Mesenchymal stem cell (in vitro differentiated cells and primary cell): ENCODE data around the gene CTSA.

ENCODE experiments used
- DNase-seq: peaks from one replicate; pipeline ENCODE4 v3.0.0-alpha.2; 2013
- H2AFZ ChIP-seq: one replicate; pipeline ENCODE4 v1.6.1; 2013; ENCODE audit warnings: low read depth, mild to moderate bottlenecking, control low read depth, inconsistent platforms, low read length, moderate library complexity
- H2AK5ac ChIP-seq: 2 replicates; pipeline ENCODE4 v1.6.1; 2013; ENCODE audit warnings: low read length, moderate library complexity, mild to moderate bottlenecking, inconsistent platforms; ENCODE audit not compliant: severe bottlenecking
- H2BK120ac ChIP-seq: one replicate; pipeline ENCODE4 v1.6.1; 2013; ENCODE audit warnings: low read depth, mild to moderate bottlenecking, inconsistent platforms, low read length, moderate library complexity
- H2BK12ac ChIP-seq, 2 experiments: one replicate each; pipeline ENCODE4 v1.6.1; 2013; ENCODE audit warnings: inconsistent platforms in 2 of 2, low read length in 2 of 2, mild to moderate bottlenecking in 2 of 2, moderate library complexity in 2 of 2, control low read depth in 1 of 2
- H2BK15ac ChIP-seq: one replicate; pipeline ENCODE4 v1.6.1; 2013; ENCODE audit warnings: mild to moderate bottlenecking, low read depth, inconsistent platforms; ENCODE audit not compliant: poor library complexity, severe bottlenecking
- H2BK5ac ChIP-seq: 2 replicates; pipeline ENCODE4 v1.6.1; 2013; ENCODE audit warnings: low read depth, mild to moderate bottlenecking, low read length, control low read depth, inconsistent platforms; ENCODE audit not compliant: poor library complexity, severe bottlenecking
- H3K14ac ChIP-seq, 2 experiments: one replicate each; pipeline ENCODE4 v1.6.1; 2013; ENCODE audit warnings: inconsistent platforms in 2 of 2, low read length in 2 of 2, control low read depth in 1 of 2, mild to moderate bottlenecking in 1 of 2, moderate library complexity in 1 of 2
- H3K18ac ChIP-seq, 2 experiments: one replicate each; pipeline ENCODE4 v1.6.1; 2013; ENCODE audit warnings: inconsistent platforms in 2 of 2, low read length in 2 of 2, control low read depth in 1 of 2, low read depth in 1 of 2, mild to moderate bottlenecking in 1 of 2
- H3K23ac ChIP-seq, 2 experiments: one replicate each; pipeline ENCODE4 v1.6.1; 2013; ENCODE audit warnings: inconsistent platforms in 2 of 2, low read length in 2 of 2, mild to moderate bottlenecking in 2 of 2, moderate library complexity in 2 of 2, control low read depth in 1 of 2
- H3K27ac ChIP-seq: 2 replicates; pipeline ENCODE4 v1.5.1; 2013; ENCODE audit warnings: mild to moderate bottlenecking, moderate library complexity, low read length, control low read depth, inconsistent platforms; ENCODE audit not compliant: poor library complexity, severe bottlenecking
- H3K27me3 ChIP-seq, 2 experiments: 2 replicates each; pipeline versions ENCODE4 v1.6.1 to v1.7.0; 2013; ENCODE audit warnings: low read length in 2 of 2, mild to moderate bottlenecking in 2 of 2, moderate library complexity in 2 of 2, control low read depth in 1 of 2, inconsistent platforms in 1 of 2; ENCODE audit not compliant: control insufficient read depth in 1 of 2, insufficient read depth in 1 of 2
- H3K36me3 ChIP-seq, 2 experiments: 2 replicates each; pipeline versions ENCODE4 v1.6.1 to v1.7.0; 2013; ENCODE audit warnings: low read length in 2 of 2, control low read depth in 1 of 2, inconsistent platforms in 1 of 2, low read depth in 1 of 2, mild to moderate bottlenecking in 1 of 2; ENCODE audit not compliant: insufficient read depth in 2 of 2, control insufficient read depth in 1 of 2
- H3K4ac ChIP-seq, 2 experiments: one replicate each; pipeline ENCODE4 v1.6.1; 2013; ENCODE audit warnings: inconsistent platforms in 2 of 2, low read length in 2 of 2, mild to moderate bottlenecking in 2 of 2, moderate library complexity in 2 of 2, control low read depth in 1 of 2, low read depth in 1 of 2
- H3K4me1 ChIP-seq: 2 replicates; pipeline ENCODE4 v1.6.1; 2013; ENCODE audit warnings: low read depth, low read length, control low read depth; ENCODE audit not compliant: control insufficient read depth, insufficient read depth
- H3K4me2 ChIP-seq: 2 replicates; pipeline ENCODE4 v1.6.1; 2013; ENCODE audit warnings: low read length, mild to moderate bottlenecking, inconsistent platforms; ENCODE audit not compliant: poor library complexity, severe bottlenecking
- H3K4me3 ChIP-seq, 2 experiments: 2 replicates each; pipeline versions ENCODE4 v1.5.1 to v1.7.0; 2013; ENCODE audit warnings: low read length in 2 of 2, mild to moderate bottlenecking in 2 of 2, control low read depth in 1 of 2, low read depth in 1 of 2; ENCODE audit not compliant: insufficient read depth in 1 of 2
- H3K79me1 ChIP-seq: replicated peaks from 2 replicates; pipeline ENCODE4 v1.6.1; 2013; ENCODE audit warnings: mild to moderate bottlenecking, control low read depth, low read length, inconsistent platforms; ENCODE audit not compliant: poor library complexity, severe bottlenecking
- H3K9ac ChIP-seq: 2 replicates; pipeline ENCODE4 v1.7.0; 2013; ENCODE audit warnings: mild to moderate bottlenecking, low read length, moderate library complexity
- H3K9me3 ChIP-seq: 2 replicates; pipeline ENCODE4 v1.7.0; 2013; ENCODE audit warnings: mild to moderate bottlenecking, low read length; ENCODE audit not compliant: control insufficient read depth
- H4K8ac ChIP-seq: one replicate; pipeline ENCODE4 v1.6.1; 2013; ENCODE audit warnings: inconsistent platforms, mild to moderate bottlenecking, low read length, moderate library complexity
- H4K91ac ChIP-seq: one replicate; pipeline ENCODE4 v1.6.1; 2013; ENCODE audit warnings: mild to moderate bottlenecking, low read length, inconsistent platforms
- WGBS: methylation state at CpG from one replicate; pipeline ENCODE4 v1.1.7; 2013; ENCODE audit warnings: mixed read lengths; 5-methylcytosine and 5-hydroxymethylcytosine counted together

CTSA gene

DNA sequence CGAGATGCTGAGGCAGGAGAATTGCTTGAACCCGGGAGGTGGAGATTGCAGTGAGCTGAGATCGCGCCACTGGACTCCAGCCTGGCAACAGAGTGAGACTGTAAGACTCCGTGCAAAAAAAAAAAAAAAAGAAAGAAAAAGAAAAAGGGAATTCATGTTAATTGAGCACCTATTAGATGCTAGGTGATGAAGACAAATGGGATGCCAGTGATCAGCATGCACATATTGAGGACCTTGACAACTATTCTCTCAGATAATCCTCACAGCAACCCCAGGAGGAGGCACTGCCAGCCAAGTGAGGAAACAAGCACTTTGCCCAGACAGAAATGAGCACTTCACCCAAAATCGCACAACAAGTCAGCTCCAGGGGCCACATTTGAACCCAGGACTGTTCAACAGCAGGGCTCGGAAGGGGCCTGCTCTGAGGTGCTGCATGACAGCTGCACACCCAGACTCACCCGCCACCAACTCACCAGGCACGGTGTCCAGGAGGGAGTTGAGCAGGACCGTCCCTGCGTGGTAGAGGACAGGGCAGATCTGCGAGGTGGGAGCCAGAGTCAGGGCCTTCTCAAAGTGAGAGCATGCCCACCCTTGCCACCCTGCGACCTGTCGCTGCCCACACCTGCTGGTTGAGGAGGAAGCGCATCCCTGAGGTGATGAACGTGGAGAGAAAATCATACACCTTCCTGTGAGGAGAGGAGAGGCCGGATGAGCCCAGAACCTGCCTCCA is 16.2 kb downstream of the CTSA start:
- WGBS = 96% methylated on average over 17 of the region's 17 CpGs
- no peak overlapping the region for H3K23ac ChIP-seq
- H2AFZ ChIP-seq = no peak overlapping the region
- no peak overlapping the region for H3K27ac ChIP-seq
- H4K8ac ChIP-seq = no peak overlapping the region
- DNase-seq = no peak
- no peak overlapping the region for H3K4me2 ChIP-seq
- H3K4ac ChIP-seq = no peak overlapping the region
- H4K91ac ChIP-seq = no peak overlapping the region
- H3K36me3 ChIP-seq = peaks cover 41 to 43% of the 10 kb centered on the region in 2 experiments
- no peak overlapping the region for H3K4me3 ChIP-seq
- no peak overlapping the region for H2BK12ac ChIP-seq
- H3K4me1 ChIP-seq = peaks cover 25% of the 10 kb centered on the region
- no peak overlapping the region for H2BK120ac ChIP-seq
- no peak overlapping the region for H3K14ac ChIP-seq
- no peak overlapping the region for H2BK15ac ChIP-seq
- H3K18ac ChIP-seq = no peak overlapping the region
- H3K9ac ChIP-seq = no peak overlapping the region
- no peak overlapping the region for H2AK5ac ChIP-seq
- H3K9me3 ChIP-seq = no peaks in the 10 kb centered on the region
- H2BK5ac ChIP-seq = no peak overlapping the region
- no peaks in the 10 kb centered on the region for H3K27me3 ChIP-seq
- peaks cover 11% of the 10 kb centered on the region for H3K79me1 ChIP-seq

DNA sequence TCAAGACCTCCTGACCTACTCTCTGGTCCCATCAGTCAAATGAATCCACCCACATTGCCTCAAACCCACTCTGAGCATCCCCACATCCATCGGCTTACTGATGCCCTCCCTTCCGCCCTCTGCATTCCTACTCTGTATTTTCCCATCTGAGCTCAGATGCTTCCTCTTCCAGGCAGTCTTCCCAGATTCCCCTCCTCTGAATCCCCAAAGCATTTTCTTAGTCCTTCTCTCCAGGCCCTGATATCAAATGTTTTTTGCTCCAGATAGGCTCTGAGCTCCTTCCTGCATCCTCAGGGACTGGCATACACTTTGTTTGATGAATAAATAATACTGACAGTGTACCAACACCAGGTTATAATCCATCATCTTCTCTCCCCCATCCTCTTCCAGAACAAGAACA is 16.9 kb downstream of the CTSA start:
- no peak overlapping the region for H3K18ac ChIP-seq
- 96% methylated on average over 2 of the region's 2 CpGs for WGBS

DNA sequence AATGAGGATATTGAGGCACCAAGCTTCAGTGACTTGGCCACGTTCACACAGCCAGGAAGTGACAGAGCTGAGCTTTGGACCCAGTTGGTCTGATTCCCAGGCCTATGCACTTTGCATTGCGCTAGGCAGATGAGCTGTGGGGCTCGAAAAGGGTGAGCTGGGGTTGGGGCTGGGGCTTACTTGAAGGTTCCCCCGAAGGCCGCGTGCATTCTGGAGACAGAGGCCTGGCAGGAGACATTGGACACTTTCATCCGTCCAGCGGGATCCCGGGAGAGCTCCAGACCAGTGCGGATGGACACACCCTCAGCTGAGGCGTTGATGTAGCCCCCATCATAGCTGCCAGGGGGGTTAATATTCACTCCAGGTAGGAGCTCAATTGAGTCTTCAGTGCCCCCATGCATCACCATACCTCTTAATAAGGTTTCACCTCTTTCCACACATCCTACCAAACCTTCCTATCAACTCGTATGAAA is 18.2 kb downstream of the CTSA start:
- Histone ChIP-seq H3K36me3 (peaks cover 35 to 37% of the 10 kb centered on the region in 2 experiments), H2AK5ac (no peak overlapping the region), H2AFZ (no peak overlapping the region), H2BK5ac (no peak overlapping the region), H3K23ac (no peak overlapping the region), H4K91ac (no peak overlapping the region), H3K4ac (no peak overlapping the region), H3K4me3 (no peak overlapping the region), H3K27ac (no peak overlapping the region), H3K27me3 (no peaks in the 10 kb centered on the region), H2BK120ac (no peak overlapping the region), H3K14ac (no peak overlapping the region), H3K4me1 (peaks cover 27% of the 10 kb centered on the region), H2BK15ac (no peak overlapping the region), H3K9me3 (no peaks in the 10 kb centered on the region), H3K79me1 (peaks cover 11% of the 10 kb centered on the region), H2BK12ac (peak overlapping the region in 1 of 2 experiments; percentile 11), H4K8ac (no peak overlapping the region), H3K9ac (no peak overlapping the region), H3K4me2 (no peak overlapping the region), H3K18ac (no peak overlapping the region)
- 98% methylated on average over 12 of the region's 12 CpGs for whole genome bisulfite sequencing
- no peak for DNase-seq

More for the DNA sequence above, 16.9 kb downstream of the CTSA start:
- Histone ChIP-seq H3K4me2 (no peak overlapping the region), H3K27me3 (no peaks in the 10 kb centered on the region), H3K27ac (no peak overlapping the region), H2BK15ac (no peak overlapping the region), H2AK5ac (no peak overlapping the region), H4K8ac (no peak overlapping the region), H3K79me1 (peaks cover 11% of the 10 kb centered on the region), H2BK120ac (no peak overlapping the region), H3K36me3 (peaks cover 39 to 43% of the 10 kb centered on the region in 2 experiments), H3K4ac (no peak overlapping the region), H2BK5ac (no peak overlapping the region), H3K9ac (no peak overlapping the region), H3K23ac (no peak overlapping the region), H3K9me3 (no peaks in the 10 kb centered on the region), H2BK12ac (no peak overlapping the region), H2AFZ (no peak overlapping the region), H4K91ac (no peak overlapping the region), H3K4me3 (no peak overlapping the region), H3K14ac (no peak overlapping the region), H3K4me1 (peaks cover 27% of the 10 kb centered on the region)
- DNase-seq = no peak

DNA sequence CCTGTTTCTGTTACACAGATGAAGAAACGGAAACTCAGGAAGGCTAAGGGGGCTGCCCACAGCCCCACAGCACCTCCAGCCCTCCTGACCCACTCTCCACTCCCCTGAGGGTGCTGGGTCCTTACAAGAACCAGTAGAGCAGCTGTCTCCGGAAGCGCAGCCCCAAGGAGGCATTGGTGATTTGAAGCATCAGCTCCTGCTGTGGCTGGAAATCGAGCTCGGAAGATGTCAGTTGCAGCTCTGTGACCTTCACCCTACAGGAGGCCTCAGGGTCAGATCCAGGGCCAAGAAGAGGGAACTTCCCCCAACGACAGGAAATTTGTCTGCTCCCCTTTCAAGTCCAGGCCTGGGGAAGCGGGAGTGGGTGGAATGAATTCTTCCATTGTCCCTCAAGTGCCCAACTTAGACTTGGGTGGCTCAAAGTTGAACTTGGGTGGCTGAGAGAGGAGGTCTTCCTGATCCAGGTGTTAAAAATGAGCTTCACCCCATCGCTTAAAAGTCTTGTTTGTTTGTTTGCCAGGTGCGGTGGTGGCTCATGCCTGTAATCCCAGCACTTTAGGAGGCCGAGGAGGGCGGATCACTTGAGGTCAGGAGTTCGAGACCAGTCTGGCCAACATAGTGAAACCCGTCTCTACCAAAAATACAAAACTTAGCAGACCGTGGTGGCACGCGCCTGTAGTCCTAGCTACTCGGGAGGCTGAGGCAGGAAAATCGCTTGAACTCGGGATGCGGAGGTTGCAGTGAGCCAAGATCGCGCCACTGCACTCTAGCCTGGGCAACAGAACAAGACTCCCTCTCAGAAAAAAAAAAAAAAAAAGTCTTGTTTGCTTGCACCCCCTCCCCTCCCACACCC is 18.9 kb downstream of the CTSA start:
- Histone ChIP-seq H2AK5ac (no peak overlapping the region), H3K4ac (no peak overlapping the region), H3K4me1 (peaks cover 20% of the 10 kb centered on the region), H3K23ac (no peak overlapping the region), H3K79me1 (peaks cover 11% of the 10 kb centered on the region), H4K91ac (no peak overlapping the region), H3K27me3 (no peaks in the 10 kb centered on the region), H3K27ac (no peak overlapping the region), H2BK5ac (no peak overlapping the region), H3K4me3 (peak overlapping the region in 1 of 2 experiments; percentile 56), H2AFZ (no peak overlapping the region), H2BK120ac (no peak overlapping the region), H3K14ac (no peak overlapping the region), H3K36me3 (peaks cover 29 to 30% of the 10 kb centered on the region in 2 experiments), H4K8ac (no peak overlapping the region), H3K9me3 (no peaks in the 10 kb centered on the region), H3K9ac (no peak overlapping the region), H2BK15ac (peak overlapping the region; percentile 61), H3K18ac (no peak overlapping the region), H2BK12ac (no peak overlapping the region), H3K4me2 (no peak overlapping the region)
- WGBS = 92% methylated on average over 21 of the region's 22 CpGs
- DNase-seq = no peak
